ENCODE results near the gene ZGRF1. TPM values are rescaled to one million over a fixed set of nuclear protein-coding genes. Genes with fewer than 3 reads are reported as not detected.

The ZGRF1 gene
- total and polyA plus RNA-seq, 4 donors, result 1.3 to 14.9 (median 4.6) TPM

- WGBS, 2 donors, result 69 to 94% methylated on average over 2 of the region's 2 CpGs
- Histone ChIP-seq H3K4me1 (ENCODE audit: control insufficient read depth in 5 of 5, insufficient read depth in 5 of 5, low read length in 5 of 5) (peaks cover 0 to 4% (median 0%) of the 10 kb centered on the region in 5 donors), H3K27me3 (ENCODE audit: control insufficient read depth in 3 of 3, insufficient read depth in 3 of 3, low read length in 2 of 3) (no peaks in the 10 kb centered on the region), H3K9ac (ENCODE audit: insufficient read depth in 1 of 2, low read length in 2 of 2) (no peak overlapping the region), H3K27ac (ENCODE audit: low read depth in 1 of 2, low read length in 1 of 2) (no peak overlapping the region), H3K4me3 (no peak overlapping the region), H3K36me3 (ENCODE audit: control insufficient read depth in 4 of 4, insufficient read depth in 4 of 4, low read length in 4 of 4) (no peaks in the 10 kb centered on the region), H3K9me3 (ENCODE audit: control insufficient read depth in 4 of 4, insufficient read depth in 3 of 4, low read length in 3 of 4) (no peaks in the 10 kb centered on the region)
- ATAC-seq (ENCODE audit: insufficient read depth, low FRiP score), result no peak
- no peak for TF ChIP-seq CTCF (IDR thresholded peaks at IDR 0.05; ENCODE audit: control extremely low read depth, extremely low read depth)
- no peak for DNase-seq
Measured at GRCh38 chr4:112677519-112678091, 40.9 kb upstream of the ZGRF1 start.

GRCh38 chr4:112674376-112674775, 37.7 kb upstream of the ZGRF1 start:
- H3K27me3 ChIP-seq (ENCODE audit: control insufficient read depth in 3 of 3, insufficient read depth in 3 of 3, low read length in 2 of 3), result no peaks in the 10 kb centered on the region
- H3K9ac ChIP-seq (ENCODE audit: insufficient read depth in 1 of 2, low read length in 2 of 2), result no peak overlapping the region
- no peak overlapping the region for H3K4me3 ChIP-seq
- 58 to 88% methylated on average over 1 of the region's 1 CpG for WGBS, 2 donors
- ATAC-seq (ENCODE audit: insufficient read depth, low FRiP score) (no peak), DNase-seq (no peak)
- peaks cover 0 to 5% (median 0%) of the 10 kb centered on the region in 5 donors for H3K4me1 ChIP-seq (ENCODE audit: control insufficient read depth in 5 of 5, insufficient read depth in 5 of 5, low read length in 5 of 5)
- peak overlapping the region in 1 of 2 donors; percentile 29 for H3K27ac ChIP-seq (ENCODE audit: low read depth in 1 of 2, low read length in 1 of 2)
- no peaks in the 10 kb centered on the region for H3K9me3 ChIP-seq (ENCODE audit: control insufficient read depth in 4 of 4, insufficient read depth in 3 of 4, low read length in 3 of 4)
- no peak for TF ChIP-seq CTCF (IDR thresholded peaks at IDR 0.05; ENCODE audit: control extremely low read depth, extremely low read depth)
- H3K36me3 ChIP-seq (ENCODE audit: control insufficient read depth in 4 of 4, insufficient read depth in 4 of 4, low read length in 4 of 4), result no peaks in the 10 kb centered on the region

GRCh38 chr4:112673686-112674085, 37.0 kb upstream of the ZGRF1 start:
- H3K4me1 ChIP-seq (ENCODE audit: control insufficient read depth in 5 of 5, insufficient read depth in 5 of 5, low read length in 5 of 5), result peaks cover 0 to 5% (median 0%) of the 10 kb centered on the region in 5 donors
- H3K36me3 ChIP-seq (ENCODE audit: control insufficient read depth in 4 of 4, insufficient read depth in 4 of 4, low read length in 4 of 4), result no peaks in the 10 kb centered on the region
- 67 to 83% methylated on average over 1 of the region's 1 CpG for WGBS, 2 donors
- no peaks in the 10 kb centered on the region for H3K27me3 ChIP-seq (ENCODE audit: control insufficient read depth in 3 of 3, insufficient read depth in 3 of 3, low read length in 2 of 3)
- ATAC-seq (ENCODE audit: insufficient read depth, low FRiP score), result no peak
- no peak for DNase-seq
- H3K9me3 ChIP-seq (ENCODE audit: control insufficient read depth in 4 of 4, insufficient read depth in 3 of 4, low read length in 3 of 4), result no peaks in the 10 kb centered on the region
- no peak overlapping the region for H3K27ac ChIP-seq (ENCODE audit: low read depth in 1 of 2, low read length in 1 of 2)
- no peak overlapping the region for H3K4me3 ChIP-seq
- no peak overlapping the region for H3K9ac ChIP-seq (ENCODE audit: insufficient read depth in 1 of 2, low read length in 2 of 2)
- no peak for TF ChIP-seq CTCF (IDR thresholded peaks at IDR 0.05; ENCODE audit: control extremely low read depth, extremely low read depth)

- ATAC-seq (ENCODE audit: insufficient read depth, low FRiP score) (no peak), DNase-seq (no peak)
- Histone ChIP-seq H3K9me3 (ENCODE audit: control insufficient read depth in 4 of 4, insufficient read depth in 3 of 4, low read length in 3 of 4) (no peaks in the 10 kb centered on the region), H3K4me1 (ENCODE audit: control insufficient read depth in 5 of 5, insufficient read depth in 5 of 5, low read length in 5 of 5) (peaks cover 0 to 5% (median 0%) of the 10 kb centered on the region in 5 donors), H3K27ac (ENCODE audit: low read depth in 1 of 2, low read length in 1 of 2) (peak overlapping the region in 1 of 2 donors; percentile 40), H3K36me3 (ENCODE audit: control insufficient read depth in 4 of 4, insufficient read depth in 4 of 4, low read length in 4 of 4) (no peaks in the 10 kb centered on the region), H3K9ac (ENCODE audit: insufficient read depth in 1 of 2, low read length in 2 of 2) (no peak overlapping the region), H3K27me3 (ENCODE audit: control insufficient read depth in 3 of 3, insufficient read depth in 3 of 3, low read length in 2 of 3) (no peaks in the 10 kb centered on the region), H3K4me3 (no peak overlapping the region)
- no peak for TF ChIP-seq CTCF (IDR thresholded peaks at IDR 0.05; ENCODE audit: control extremely low read depth, extremely low read depth)
Measured at GRCh38 chr4:112673076-112673475, 36.4 kb upstream of the ZGRF1 start.
